ENCODE data around the gene CMIP.

The CMIP gene

DNA sequence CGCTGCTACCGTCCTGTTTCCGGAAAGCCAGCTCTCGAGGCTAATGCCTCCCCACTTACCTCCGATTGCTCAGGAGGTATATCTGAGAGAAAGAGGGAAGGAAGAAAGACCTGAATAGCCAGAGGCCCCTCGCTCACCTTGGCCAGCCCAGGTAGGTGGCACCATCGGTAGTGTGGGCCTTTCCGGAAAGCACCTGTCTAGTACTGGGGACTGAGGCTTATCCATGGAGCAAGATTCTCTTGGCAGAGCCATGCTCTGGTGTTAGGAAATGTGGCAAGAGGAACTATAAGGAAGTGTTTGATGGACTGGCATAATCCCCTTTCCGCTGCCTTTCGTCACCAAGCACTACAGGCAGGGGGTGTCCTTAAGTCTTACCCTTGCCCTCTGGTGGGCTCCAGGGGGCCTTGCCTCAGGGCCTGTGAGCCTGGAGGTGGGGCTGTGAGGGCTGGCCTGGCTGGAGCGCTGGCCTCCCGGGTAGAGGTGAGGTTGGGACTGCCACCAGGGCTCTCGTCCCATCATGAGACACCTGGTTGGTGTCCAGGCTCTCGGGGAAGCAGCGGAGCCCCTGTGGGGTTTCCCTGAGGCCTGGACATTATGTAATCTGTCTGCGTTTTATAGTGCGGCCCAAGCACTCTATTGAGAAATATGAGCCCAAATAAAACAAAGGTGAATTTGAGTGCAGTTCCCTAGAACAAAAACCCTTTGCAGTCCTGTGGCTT, 2.9 kb downstream of the CMIP start:
- DNase-seq, result no peak

GRCh38 chr16:81448154-81449131, 3.8 kb downstream of the CMIP start:
- no peak for DNase-seq

- DNase-seq, result no peak
These were observed 4.6 kb downstream of the CMIP start for GRCh38 chr16:81449241-81449640.

GRCh38 chr16:81449899-81450608, 5.4 kb downstream of the CMIP start:
- DNase-seq, result no peak

GRCh38 chr16:81450783-81451491, 6.3 kb downstream of the CMIP start:
- DNase-seq, result no peak

DNA sequence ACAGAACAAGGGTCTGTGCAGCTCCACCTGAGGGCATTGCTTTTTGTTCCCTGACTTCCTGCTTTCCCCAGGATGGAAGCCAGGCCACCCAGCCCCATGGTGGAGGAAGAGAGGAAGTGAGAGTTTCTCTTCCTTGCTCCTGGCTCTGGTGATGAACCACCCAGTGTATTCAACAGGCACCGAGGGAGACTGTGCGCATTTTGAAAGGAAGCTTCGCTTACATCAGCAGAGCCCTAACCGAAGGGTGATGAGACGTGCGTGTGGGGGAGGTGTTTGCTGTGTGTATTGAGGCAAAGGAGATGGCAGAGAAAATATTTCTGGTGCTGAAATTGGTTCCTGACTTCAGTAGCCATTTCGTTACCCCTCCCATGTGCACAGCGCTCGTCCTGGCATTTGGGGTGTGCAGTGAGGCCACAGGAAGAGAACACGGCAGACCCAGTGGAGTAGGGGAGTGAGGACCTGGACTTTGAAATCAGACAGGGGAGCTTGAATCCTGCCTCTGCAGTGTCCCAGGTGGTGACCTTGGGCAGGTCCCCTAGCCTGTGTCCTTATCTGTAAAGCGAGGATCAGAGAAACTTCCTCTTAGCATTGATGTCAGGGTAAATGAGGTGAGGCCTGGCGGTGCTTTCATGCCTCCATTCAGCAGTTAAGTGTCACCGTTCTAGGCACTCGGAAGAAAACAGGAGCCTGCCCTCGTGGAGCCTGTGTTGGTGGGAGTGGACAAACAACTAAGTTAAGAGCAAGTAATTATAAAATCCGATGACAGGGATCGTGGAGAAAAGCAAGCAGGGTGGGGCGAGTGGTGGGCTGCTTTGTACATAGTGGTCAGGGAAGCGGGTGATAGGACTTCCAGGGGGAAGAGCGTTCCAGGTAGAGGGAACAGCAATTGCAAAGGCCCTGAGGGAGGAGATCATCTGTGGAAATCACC, 7.4 kb downstream of the CMIP start:
- peak in 1 of 5 donors; percentile 51 for DNase-seq

GRCh38 chr16:81453091-81453728, 8.6 kb downstream of the CMIP start:
- DNase-seq, result no peak

GRCh38 chr16:81454044-81454443, 9.4 kb downstream of the CMIP start:
- no peak for DNase-seq

DNA sequence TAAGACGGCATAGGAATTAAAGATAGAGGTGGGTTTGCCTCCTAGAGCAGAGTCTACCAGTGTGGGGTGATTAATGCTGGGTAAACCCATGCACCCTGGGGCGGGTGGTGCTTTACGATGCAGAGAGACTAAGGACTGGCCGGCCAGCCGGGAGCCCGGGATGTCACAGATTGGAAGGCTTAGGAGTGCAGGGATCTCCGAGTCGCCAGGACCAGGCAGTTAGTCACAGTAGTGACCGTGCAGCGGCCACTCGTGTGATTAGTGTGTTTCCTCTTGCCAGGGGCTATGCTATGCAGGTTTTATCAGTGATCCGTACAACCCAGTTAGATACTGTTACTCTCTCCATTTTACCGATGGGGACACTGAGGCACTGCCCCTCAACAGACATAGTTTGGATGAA, 10.4 kb downstream of the CMIP start:
- no peak for DNase-seq

DNA sequence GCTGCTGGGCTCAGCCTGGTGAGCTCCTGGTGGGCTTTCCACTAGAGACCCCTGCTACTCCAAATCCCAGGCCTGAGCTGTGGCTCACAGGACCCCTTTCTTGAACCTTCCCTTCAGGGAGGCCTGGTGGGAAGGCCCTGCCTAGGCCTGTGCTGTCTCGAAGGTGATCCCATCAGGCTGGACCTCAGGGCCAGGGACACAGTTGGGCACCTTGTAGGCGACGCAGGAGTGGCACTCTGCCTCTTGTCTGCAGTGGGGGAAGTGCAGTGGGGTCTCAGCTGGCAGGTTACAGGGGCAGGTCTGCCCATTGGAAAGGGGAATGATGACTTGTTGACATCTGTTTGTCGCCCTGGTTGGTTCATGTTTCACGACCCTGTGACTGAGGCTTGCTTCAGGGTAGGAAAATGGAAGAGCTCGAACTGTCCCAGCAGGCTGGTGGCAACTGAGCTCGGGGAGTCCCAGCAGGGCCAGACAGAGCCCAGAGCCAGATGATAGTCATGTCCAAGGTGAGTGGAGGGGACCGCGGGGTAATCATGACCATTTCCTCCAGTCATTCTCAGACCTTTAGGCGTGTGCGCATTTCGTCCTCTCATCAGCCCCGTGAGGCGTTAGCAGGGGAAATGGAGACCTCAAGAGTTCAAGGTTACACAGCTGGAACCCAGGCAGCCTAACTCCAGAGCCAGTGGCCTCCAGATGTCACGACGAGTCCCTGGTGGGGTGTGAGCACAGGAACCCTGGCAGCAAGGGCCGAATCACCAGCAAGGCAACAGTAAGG, 11.3 kb downstream of the CMIP start:
- no peak for DNase-seq

DNA sequence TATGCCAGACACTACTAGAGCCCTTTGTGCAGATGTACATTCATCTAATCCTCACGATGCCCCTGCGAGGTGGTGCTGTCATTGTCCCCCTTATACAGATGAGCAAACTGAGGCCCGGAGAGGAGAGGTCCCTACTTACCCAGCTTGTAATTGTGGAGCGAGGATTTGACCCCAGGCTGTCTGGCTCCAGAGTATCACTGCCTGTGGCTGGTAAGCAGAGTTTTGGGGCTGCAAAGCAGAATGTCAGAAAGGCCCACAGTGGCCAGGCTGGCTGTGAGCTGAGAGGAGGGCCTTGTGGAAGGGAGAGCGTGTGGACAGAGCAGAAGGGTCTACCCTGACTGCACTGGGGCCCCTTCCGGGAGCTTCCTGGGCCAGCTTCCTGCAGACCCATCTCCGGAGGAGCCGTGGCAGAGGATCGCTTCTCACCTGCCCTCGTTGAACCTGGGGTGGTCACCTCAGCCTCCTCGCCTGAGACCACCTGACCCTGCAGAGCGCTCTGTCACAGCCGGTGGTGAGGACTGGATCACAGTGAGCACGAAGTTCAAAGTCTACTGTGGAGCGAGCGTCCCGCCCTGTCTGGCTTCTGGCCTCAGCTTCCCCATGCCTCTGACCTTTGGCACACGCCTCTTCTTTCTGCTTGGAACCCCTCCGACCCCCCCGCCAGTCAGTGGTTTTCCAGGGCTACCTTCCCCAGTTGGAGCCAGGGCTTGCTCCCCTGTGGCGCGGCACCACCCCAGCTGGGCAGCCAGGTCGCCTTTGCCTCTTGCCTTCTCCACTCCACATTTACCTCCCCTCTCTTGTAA, 12.1 kb downstream of the CMIP start:
- no peak for DNase-seq

DNA sequence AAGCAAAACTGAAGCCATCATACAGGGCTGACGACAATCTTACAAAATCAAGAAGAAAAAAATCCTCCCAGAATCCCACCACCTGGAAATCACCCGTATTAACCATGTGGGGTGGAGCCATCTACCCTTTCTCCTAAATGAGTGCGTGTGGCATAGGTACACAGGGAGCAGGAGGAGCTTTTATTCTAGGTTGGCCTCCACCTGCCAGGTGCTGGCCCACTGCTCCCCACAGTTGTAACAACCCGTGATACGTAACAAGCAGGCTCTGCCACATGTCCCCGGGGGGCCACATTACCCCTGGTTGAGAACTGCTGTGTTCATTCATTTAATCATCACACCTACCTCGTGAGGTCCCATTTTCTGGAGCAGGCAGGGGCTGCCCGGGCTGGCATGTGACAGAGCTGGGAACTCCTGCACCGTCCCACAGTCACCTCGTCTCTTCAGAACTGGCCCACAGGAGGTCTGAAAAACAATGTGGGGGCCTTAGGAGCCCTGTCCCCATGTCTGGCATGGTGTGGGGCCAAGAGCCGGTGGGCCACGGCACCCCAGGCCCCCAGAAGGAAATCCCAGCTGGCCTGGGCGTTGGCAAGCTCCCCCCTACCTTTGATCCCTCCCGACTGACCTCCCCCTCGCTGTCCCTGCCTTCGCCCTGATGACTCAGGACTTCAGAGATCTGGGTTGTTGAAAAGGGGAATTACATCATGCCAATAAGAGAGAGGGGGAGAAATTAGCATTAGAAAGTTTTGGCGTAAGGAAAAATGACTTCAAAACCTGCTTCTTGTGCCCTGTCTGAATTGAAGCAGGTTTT, 12.9 kb downstream of the CMIP start:
- DNase-seq, result no peak

- DNase-seq, result no peak
These were observed 13.6 kb downstream of the CMIP start for GRCh38 chr16:81458149-81458669.

DNA sequence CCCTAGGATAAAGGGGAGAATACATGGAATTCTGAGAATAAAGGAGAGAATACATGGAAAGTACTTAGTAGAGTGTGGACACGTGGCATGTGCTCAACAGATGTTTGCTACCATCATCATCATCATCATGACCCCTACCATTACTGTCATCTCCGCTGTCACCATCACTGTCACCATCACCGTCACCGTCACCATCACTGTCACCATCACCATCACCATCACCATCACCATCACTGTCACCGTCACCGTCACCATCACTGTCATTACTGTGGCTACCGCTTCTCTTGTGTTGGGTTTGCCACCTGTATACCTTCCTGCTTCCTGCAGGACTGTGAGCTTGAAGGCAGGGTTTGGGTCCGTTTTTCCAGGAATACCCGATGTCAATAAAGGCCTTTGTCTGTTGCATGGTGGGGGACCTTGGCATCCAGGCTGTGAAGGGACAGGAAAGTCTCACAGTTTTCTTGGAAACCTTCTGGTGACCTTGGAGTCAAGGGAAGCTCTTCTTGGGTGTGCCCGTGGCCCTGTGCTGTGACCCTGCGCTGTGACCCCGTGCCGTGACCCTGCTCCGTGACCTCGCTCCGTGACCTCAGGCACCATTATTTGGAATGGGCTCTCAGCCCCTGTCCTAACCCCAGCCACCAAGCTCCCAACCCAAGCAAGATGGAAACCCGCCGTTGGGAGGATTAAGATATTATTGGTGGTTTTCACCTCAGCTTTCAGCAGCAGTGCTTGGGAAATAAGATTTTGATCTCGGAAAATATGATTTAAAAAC, 14.4 kb downstream of the CMIP start:
- no peak for DNase-seq

GRCh38 chr16:81460075-81460474, 15.5 kb downstream of the CMIP start:
- no peak for DNase-seq

DNA sequence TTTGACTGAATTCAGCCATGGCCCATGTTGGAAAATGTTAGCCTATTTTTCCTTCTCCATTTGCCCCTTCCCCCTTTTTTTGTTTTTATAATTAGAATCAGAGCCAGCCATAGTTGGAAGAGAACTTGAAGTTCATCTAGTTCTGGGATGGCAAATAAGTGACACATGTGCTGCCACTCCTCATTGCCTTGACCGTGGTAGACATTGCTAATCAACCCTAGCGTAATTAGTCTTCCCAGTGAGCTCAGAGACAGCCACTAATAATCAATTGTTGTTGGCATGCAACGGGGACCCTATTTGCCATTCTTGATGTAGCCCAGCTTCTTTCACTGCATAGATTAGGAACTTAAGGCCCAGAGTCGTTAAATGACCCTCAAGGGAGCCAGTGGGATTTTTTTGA, 16.6 kb downstream of the CMIP start:
- DNase-seq, result no peak

DNA sequence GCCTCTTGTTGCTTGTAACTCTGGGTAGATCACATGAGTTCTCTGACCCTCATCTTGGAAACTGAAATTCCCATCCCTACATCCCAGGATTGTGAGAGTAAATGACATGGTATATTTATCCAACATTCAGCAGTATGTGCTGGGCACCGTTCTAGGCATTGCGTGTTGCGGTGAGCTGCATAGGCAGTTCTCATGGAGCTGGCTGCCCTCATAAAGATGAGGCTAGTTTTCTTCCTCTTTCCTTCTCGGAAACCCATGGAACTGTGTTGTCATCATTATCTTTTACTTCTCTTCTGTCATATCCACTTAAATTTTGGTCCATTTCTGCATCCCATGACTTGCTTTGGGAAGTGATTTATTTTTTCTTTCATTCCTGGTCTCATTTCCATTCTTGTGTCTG, 17.2 kb downstream of the CMIP start:
- DNase-seq, result no peak

Measured in T-helper 1 cell (primary cell).